Measurements from ENCODE around the gene SUFU. TPM values are rescaled to one million over a fixed set of nuclear protein-coding genes. Genes with fewer than 3 reads are reported as not detected.
A peak's percentile ranks its signal among the peaks of the same experiment; 100 is the strongest.

SUFU gene
- total and polyA plus RNA-seq, 2 donors from 2014 or later, result 6.5 to 18.9 TPM

GRCh38 chr10:102654969-102655368 lies 151.2 kb downstream of the SUFU start:
- Histone ChIP-seq H3K9ac (ENCODE audit: low read length in 3 of 3) (no peak overlapping the region), H3K27me3 (ENCODE audit: control insufficient read depth, insufficient read depth, low read length) (no peaks in the 10 kb centered on the region), H3K27ac (ENCODE audit: low read depth in 2 of 2, low read length in 2 of 2) (no peak overlapping the region), H3K4me1 (ENCODE audit: control insufficient read depth in 2 of 3, insufficient read depth in 2 of 3, low read depth in 1 of 3, low read length in 3 of 3) (peaks cover 0 to 49% (median 24%) of the 10 kb centered on the region in 3 donors), H3K9me3 (ENCODE audit: control insufficient read depth in 2 of 3, insufficient read depth in 1 of 3, low read length in 3 of 3) (no peaks in the 10 kb centered on the region), H3K36me3 (ENCODE audit: control insufficient read depth in 2 of 3, insufficient read depth in 3 of 3, low read length in 3 of 3) (peaks cover 8 to 48% (median 21%) of the 10 kb centered on the region in 3 donors), H3K4me3 (ENCODE audit: low read length in 3 of 3) (no peak overlapping the region)
- FAIRE-seq (no peak), DNase-seq (peak in 1 of 5 donors; percentile 51)
- intact Hi-C loops (cut with DNase I), result no loop called here
- TF ChIP-seq CTCF (IDR thresholded peaks at IDR 0.05; ENCODE audit: borderline replicate concordance, extremely low read depth, insufficient read depth), result no peak

DNA sequence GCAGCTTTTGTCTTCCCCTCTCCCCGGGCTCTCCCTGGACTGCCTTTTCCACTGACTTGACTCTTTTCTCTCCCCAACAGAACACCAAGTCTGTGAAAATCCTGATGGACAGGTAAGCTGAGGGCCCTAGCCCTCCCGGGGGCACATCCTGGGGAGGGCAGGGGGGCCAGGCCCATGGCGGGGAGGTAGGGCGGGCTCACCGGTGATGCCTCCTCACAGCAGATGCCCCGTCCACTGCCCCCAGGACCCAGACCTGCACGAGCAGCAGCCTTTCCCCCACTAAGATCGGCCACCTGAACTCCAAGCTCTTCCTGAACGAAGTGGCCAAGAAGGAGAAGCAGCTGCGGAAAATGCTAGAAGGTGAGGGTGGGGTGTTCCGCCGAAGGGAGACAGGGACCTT lies 152.3 kb downstream of the SUFU start:
- DNase-seq, result peak in 1 of 5 donors; percentile 55
- H3K36me3 ChIP-seq (ENCODE audit: control insufficient read depth in 2 of 3, insufficient read depth in 3 of 3, low read length in 3 of 3), result peaks cover 8 to 48% (median 21%) of the 10 kb centered on the region in 3 donors
- H3K27me3 ChIP-seq (ENCODE audit: control insufficient read depth, insufficient read depth, low read length), result no peaks in the 10 kb centered on the region
- H3K9ac ChIP-seq (ENCODE audit: low read length in 3 of 3), result no peak overlapping the region
- H3K9me3 ChIP-seq (ENCODE audit: control insufficient read depth in 2 of 3, insufficient read depth in 1 of 3, low read length in 3 of 3), result no peaks in the 10 kb centered on the region
- no peak for TF ChIP-seq CTCF (IDR thresholded peaks at IDR 0.05; ENCODE audit: borderline replicate concordance, extremely low read depth, insufficient read depth)
- intact Hi-C loops (cut with DNase I), result no loop called here
- H3K4me1 ChIP-seq (ENCODE audit: control insufficient read depth in 2 of 3, insufficient read depth in 2 of 3, low read depth in 1 of 3, low read length in 3 of 3), result peaks cover 0 to 45% (median 32%) of the 10 kb centered on the region in 3 donors
- no peak for FAIRE-seq
- no peak overlapping the region for H3K27ac ChIP-seq (ENCODE audit: low read depth in 2 of 2, low read length in 2 of 2)
- H3K4me3 ChIP-seq (ENCODE audit: low read length in 3 of 3), result no peak overlapping the region

GRCh38 chr10:102656791-102657371 lies 153.1 kb downstream of the SUFU start:
- H3K4me1 ChIP-seq (ENCODE audit: control insufficient read depth in 2 of 3, insufficient read depth in 2 of 3, low read depth in 1 of 3, low read length in 3 of 3), result peaks cover 0 to 41% (median 23%) of the 10 kb centered on the region in 3 donors
- peaks cover 8 to 48% (median 21%) of the 10 kb centered on the region in 3 donors for H3K36me3 ChIP-seq (ENCODE audit: control insufficient read depth in 2 of 3, insufficient read depth in 3 of 3, low read length in 3 of 3)
- no peak for TF ChIP-seq CTCF (IDR thresholded peaks at IDR 0.05; ENCODE audit: borderline replicate concordance, extremely low read depth, insufficient read depth)
- FAIRE-seq (no peak), DNase-seq (peak in 1 of 5 donors; percentile 76)
- H3K27me3 ChIP-seq (ENCODE audit: control insufficient read depth, insufficient read depth, low read length), result no peaks in the 10 kb centered on the region
- intact Hi-C loops (cut with DNase I), result no loop called here
- H3K27ac ChIP-seq (ENCODE audit: low read depth in 2 of 2, low read length in 2 of 2), result peak overlapping the region; percentile 63 to 79
- no peaks in the 10 kb centered on the region for H3K9me3 ChIP-seq (ENCODE audit: control insufficient read depth in 2 of 3, insufficient read depth in 1 of 3, low read length in 3 of 3)
- no peak overlapping the region for H3K9ac ChIP-seq (ENCODE audit: low read length in 3 of 3)
- no peak overlapping the region for H3K4me3 ChIP-seq (ENCODE audit: low read length in 3 of 3)
